LNCaP clone FGC (cell line): ENCODE data around the gene PCDH20.
A peak's percentile ranks its signal among the peaks of the same experiment; 100 is the strongest.

Experiments
- DNase-seq: peaks from one replicate; pipeline ENCODE4 v3.0.0-alpha.2; 2011; ENCODE audit warnings: low read depth
- H3K4me3 ChIP-seq: 2 replicates; pipeline ENCODE4 v1.5.1; 2011; ENCODE audit warnings: mild to moderate bottlenecking, low read depth, low read length, control low read depth
- TF ChIP-seq, protein P1 (sequence below): IDR thresholded peaks from 2 replicates; pipeline ENCODE4 v1.5.1; 2012; ENCODE audit warnings: mild to moderate bottlenecking; ENCODE audit not compliant: control insufficient read depth, insufficient read depth; ENCODE audit errors: extremely low read depth

PCDH20 gene, protein sequence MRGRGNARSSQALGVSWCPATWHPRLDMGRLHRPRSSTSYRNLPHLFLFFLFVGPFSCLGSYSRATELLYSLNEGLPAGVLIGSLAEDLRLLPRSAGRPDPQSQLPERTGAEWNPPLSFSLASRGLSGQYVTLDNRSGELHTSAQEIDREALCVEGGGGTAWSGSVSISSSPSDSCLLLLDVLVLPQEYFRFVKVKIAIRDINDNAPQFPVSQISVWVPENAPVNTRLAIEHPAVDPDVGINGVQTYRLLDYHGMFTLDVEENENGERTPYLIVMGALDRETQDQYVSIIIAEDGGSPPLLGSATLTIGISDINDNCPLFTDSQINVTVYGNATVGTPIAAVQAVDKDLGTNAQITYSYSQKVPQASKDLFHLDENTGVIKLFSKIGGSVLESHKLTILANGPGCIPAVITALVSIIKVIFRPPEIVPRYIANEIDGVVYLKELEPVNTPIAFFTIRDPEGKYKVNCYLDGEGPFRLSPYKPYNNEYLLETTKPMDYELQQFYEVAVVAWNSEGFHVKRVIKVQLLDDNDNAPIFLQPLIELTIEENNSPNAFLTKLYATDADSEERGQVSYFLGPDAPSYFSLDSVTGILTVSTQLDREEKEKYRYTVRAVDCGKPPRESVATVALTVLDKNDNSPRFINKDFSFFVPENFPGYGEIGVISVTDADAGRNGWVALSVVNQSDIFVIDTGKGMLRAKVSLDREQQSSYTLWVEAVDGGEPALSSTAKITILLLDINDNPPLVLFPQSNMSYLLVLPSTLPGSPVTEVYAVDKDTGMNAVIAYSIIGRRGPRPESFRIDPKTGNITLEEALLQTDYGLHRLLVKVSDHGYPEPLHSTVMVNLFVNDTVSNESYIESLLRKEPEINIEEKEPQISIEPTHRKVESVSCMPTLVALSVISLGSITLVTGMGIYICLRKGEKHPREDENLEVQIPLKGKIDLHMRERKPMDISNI

DNA sequence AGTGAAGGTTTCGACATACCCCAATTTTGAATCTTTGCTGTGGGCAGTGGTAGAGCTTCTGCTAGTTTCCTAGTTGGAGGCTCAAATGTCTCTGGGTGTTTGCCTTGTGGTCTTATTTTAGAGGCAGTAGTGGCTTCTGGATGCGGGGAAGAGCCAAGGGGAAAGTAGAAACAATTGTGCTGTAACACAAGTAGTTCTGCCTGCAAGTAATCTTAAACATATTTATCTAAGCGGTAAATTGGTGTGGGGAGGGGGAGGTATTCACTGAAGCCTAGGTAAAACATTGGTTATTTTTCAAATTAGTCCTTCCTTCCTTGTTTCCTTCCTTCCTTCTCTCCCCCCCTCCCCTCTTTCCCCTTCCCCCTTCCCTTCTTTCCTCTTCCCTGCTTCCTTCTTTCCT, at the start of gene PCDH20:
Gene PCDH20 (minus strand): TSS at position 101 of the 400 bp plus-strand sequence. CDS start 691 bp downstream, outside the sequence.
- TF ChIP-seq, protein P1, sequence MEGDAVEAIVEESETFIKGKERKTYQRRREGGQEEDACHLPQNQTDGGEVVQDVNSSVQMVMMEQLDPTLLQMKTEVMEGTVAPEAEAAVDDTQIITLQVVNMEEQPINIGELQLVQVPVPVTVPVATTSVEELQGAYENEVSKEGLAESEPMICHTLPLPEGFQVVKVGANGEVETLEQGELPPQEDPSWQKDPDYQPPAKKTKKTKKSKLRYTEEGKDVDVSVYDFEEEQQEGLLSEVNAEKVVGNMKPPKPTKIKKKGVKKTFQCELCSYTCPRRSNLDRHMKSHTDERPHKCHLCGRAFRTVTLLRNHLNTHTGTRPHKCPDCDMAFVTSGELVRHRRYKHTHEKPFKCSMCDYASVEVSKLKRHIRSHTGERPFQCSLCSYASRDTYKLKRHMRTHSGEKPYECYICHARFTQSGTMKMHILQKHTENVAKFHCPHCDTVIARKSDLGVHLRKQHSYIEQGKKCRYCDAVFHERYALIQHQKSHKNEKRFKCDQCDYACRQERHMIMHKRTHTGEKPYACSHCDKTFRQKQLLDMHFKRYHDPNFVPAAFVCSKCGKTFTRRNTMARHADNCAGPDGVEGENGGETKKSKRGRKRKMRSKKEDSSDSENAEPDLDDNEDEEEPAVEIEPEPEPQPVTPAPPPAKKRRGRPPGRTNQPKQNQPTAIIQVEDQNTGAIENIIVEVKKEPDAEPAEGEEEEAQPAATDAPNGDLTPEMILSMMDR: no peak
- peak within 1 kb of the TSS; percentile 13; the same call in 1 of the 2 replicates for H3K4me3 ChIP-seq

DNA sequence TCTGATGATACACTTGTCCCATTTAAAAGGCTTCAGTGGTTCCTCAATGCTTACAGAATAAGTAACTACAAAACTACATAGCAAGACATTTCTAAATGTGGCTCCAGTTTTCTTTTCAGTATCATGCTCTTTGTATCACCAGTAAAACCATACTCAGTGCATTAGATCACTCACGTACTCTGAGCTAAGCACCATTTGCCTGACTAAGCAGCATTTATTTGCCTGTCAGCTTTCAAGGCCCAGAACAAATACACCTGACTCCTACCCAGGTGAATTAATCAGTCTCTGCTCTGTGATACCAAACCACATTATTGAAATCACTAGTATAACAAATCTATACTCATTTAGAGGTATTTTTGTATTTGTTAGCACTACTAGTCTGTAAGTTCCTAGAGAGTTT, 47.4 kb upstream of the PCDH20 start:
- TF ChIP-seq, protein P1: no peak
- no peak overlapping the region for H3K4me3 ChIP-seq
- DNase-seq: no peak

More for the DNA sequence above, at the start of gene PCDH20:
- DNase-seq: no peak

DNA sequence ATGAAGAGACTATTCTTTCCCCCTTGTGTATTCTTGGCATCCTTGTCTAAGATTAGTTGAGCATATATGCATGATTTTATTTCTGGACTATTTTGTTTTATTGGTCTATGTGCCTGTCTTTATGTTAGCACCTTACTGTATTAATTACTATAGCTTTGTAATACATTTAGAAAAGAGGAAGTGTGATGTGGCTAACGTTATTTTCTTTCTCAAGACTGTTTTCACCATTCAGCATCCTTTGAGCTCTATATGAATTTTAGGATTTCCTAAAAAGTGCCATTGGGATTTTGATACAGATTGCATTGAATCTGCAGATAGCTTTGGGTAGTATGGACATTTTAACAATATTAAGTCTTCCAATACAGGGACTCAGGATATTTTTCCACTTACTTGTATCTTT, 37.5 kb upstream of the PCDH20 start:
- TF ChIP-seq, protein P1: no peak
- no peak for DNase-seq
- no peak overlapping the region for H3K4me3 ChIP-seq

DNA sequence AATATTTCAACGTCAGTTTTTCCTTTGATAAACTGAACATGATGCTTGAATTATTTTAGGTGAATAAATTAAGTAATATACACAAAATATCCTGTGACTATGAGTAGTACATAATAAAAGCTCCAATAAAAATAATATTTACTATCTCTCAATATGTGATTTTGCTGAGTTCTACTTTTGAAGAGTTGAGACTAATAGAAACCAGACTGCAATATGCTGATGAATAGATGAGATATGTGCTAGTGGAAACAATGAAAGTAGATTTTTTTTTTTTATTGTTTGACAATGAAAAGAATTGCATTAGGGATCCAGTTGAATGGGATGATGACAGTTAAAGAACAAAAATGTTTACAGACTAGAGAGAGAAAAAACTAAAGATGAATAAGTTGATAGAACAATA, 16.4 kb upstream of the PCDH20 start:
- H3K4me3 ChIP-seq: no peak overlapping the region
- TF ChIP-seq, protein P1: no peak
- DNase-seq: no peak

DNA sequence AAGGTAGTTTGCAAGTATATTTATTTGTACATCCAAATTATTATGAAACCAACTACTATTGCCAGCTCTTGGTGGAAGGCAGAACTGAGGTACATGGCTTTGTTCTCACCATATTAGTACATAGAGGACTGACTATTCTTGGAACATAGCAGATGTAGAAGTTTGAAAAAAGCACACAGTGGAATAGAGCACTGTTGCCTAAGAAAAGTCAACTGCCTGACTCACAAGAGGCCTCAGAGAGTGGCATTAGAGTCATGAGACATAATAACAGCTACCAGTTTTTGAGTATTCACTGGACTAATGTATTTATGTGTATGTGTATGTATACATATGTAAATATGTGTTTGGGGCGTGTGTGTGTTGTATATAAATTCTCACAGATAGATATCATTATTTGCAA, 8.3 kb upstream of the PCDH20 start:
- no peak for DNase-seq
- TF ChIP-seq, protein P1: no peak
- H3K4me3 ChIP-seq: no peak overlapping the region

DNA sequence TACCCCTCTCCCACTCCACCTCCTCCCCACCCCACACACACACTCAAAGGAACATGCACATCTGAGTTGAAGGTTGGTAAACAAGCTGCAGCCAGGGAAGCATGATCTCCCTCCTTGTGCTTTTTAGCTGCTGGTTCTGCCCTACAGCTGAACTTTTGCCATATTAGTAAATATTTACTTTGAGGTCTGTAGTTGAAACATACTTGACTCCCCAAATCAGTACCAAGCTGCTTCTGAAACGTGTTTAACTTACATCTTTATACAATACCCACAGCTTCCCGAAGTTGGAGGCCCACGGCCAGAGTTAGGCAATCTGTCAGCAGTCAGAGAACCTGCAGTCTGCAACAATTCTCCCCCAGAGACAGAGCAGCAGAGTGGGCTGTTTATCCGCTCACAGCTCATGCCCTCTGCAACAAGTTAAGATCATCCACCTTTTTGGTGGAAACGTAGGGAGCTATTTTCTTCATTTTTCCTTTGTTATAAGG, 1.5 kb upstream of the PCDH20 start:
- TF ChIP-seq, protein P1: no peak
- no peak for DNase-seq

More for the DNA sequence above, 1.5 kb upstream of the PCDH20 start:
- H3K4me3 ChIP-seq: no peak overlapping the region
